ENCODE data around the gene SLC44A5. TPM values are rescaled to one million over a fixed set of nuclear protein-coding genes. Genes with fewer than 3 reads are reported as not detected.

Gene SLC44A5
- total RNA-seq, 1 experiment from 2014 or later, result 2.4 TPM

DNA sequence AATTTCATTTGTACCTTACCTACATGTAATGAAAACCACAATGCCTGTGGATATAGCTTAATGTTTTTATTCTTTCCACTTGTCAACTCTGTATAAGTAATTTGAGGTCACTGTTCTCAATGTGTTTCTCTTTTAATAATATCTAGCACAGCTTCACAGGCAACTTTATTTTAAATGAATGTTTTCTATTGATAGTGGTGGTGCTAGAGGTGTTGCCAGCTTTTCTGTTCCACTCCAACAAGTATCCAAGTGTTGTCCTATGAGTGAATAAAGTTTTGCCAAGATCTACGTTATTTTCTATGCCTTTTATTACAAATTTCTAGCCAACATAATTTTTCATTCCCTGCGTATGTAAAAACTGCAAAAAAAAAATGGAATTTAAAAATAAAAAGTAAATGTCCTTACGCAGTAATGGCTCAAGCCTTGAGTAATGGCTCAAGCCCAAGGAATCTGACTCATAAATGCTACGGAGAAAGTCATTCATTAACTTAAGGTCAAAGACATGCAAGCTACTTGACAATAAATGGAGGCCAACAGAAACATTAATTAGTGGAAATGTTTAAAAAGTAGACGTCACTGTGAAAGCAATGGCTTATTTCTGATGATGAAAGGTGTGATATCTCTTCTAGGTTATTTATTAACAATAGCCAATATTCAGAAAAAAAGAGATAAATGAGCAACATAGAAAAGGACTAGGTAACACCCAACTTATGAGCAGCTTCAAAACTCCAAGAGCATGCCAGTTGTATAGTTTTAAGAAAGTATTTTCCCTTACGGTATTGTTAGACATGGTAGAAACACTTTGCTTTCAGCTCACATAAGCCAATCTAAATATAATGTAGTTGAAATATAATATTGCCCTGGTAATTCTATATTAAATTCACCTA, 71.4 kb downstream of the SLC44A5 start:
- Histone ChIP-seq H2AK5ac (ENCODE audit: insufficient read length, low read length) (no peak overlapping the region), H2BK12ac (ENCODE audit: insufficient read length, low read depth, low read length) (no peak overlapping the region), H4K91ac (ENCODE audit: insufficient read length, low read depth, low read length) (no peak overlapping the region), H2AFZ (ENCODE audit: low read length) (no peak overlapping the region), H3K4me2 (ENCODE audit: insufficient read depth, insufficient read length, low read length) (no peak overlapping the region), H2BK15ac (ENCODE audit: low read depth, low read length) (no peak overlapping the region), H3K27me3 (ENCODE audit: insufficient read depth, low read length) (no peaks in the 10 kb centered on the region), H3K27ac (ENCODE audit: insufficient read length, low read depth, low read length) (no peak overlapping the region), H2BK20ac (ENCODE audit: low read depth, low read length, poor library complexity, severe bottlenecking) (no peak overlapping the region), H2BK5ac (ENCODE audit: insufficient read length, low read length) (no peak overlapping the region), H3K14ac (ENCODE audit: insufficient read depth, low read length) (no peak overlapping the region), H3K4ac (ENCODE audit: low read depth, low read length) (no peak overlapping the region), H4K8ac (replicated peaks; ENCODE audit: insufficient read length, low read depth, low read length) (no peak overlapping the region), H4K5ac (ENCODE audit: insufficient read length, low read depth, low read length) (no peak overlapping the region), H4K20me1 (ENCODE audit: control insufficient read depth, insufficient read depth, insufficient read length) (no peaks in the 10 kb centered on the region), H3K79me2 (ENCODE audit: insufficient read depth, low read length) (no peaks in the 10 kb centered on the region), H3K18ac (ENCODE audit: insufficient read length, low read depth, low read length) (no peak overlapping the region), H3K23ac (ENCODE audit: insufficient read length, low read depth, low read length) (no peak overlapping the region), H3K79me1 (ENCODE audit: insufficient read depth, low read depth, low read length, poor library complexity, severe bottlenecking) (no peaks in the 10 kb centered on the region), H3K9ac (ENCODE audit: extremely low read depth, insufficient read length, low read length) (no peak overlapping the region), H3K56ac (ENCODE audit: insufficient read length, low read depth, low read length) (no peak overlapping the region), H2BK120ac (ENCODE audit: low read depth, low read length, poor library complexity, severe bottlenecking) (no peak overlapping the region), H3K9me3 (ENCODE audit: control insufficient read depth, low read depth, low read length) (no peaks in the 10 kb centered on the region), H3T11ph (ENCODE audit: low read length) (no peak overlapping the region), H3K4me1 (ENCODE audit: insufficient read depth, low read length) (no peaks in the 10 kb centered on the region), H3K23me2 (ENCODE audit: insufficient read length, low read depth, low read length, poor library complexity, severe bottlenecking) (no peaks in the 10 kb centered on the region)
- H3K4me1 Mint-ChIP-seq, result peaks cover 2 to 3% of the 10 kb centered on the region in 2 experiments; a peak in 2 of 4 replicates
- TF ChIP-seq, protein P1, sequence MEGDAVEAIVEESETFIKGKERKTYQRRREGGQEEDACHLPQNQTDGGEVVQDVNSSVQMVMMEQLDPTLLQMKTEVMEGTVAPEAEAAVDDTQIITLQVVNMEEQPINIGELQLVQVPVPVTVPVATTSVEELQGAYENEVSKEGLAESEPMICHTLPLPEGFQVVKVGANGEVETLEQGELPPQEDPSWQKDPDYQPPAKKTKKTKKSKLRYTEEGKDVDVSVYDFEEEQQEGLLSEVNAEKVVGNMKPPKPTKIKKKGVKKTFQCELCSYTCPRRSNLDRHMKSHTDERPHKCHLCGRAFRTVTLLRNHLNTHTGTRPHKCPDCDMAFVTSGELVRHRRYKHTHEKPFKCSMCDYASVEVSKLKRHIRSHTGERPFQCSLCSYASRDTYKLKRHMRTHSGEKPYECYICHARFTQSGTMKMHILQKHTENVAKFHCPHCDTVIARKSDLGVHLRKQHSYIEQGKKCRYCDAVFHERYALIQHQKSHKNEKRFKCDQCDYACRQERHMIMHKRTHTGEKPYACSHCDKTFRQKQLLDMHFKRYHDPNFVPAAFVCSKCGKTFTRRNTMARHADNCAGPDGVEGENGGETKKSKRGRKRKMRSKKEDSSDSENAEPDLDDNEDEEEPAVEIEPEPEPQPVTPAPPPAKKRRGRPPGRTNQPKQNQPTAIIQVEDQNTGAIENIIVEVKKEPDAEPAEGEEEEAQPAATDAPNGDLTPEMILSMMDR (conservative IDR thresholded peaks at IDR 0.05), result no peak
- DNase-seq, result no peak
- H3K27ac Mint-ChIP-seq, result no peak overlapping the region
- no peaks in the 10 kb centered on the region for H3K9me3 Mint-ChIP-seq
- no CpG with 5 or more reads among the region's 6 CpGs for WGBS (ENCODE audit: extremely low coverage, insufficient read length, low lambda C conversion rate)
- no peaks in the 10 kb centered on the region for H3K36me3 Mint-ChIP-seq (ENCODE audit: insufficient read depth in 1 of 3, low read depth in 3 of 3)
- H3K27me3 Mint-ChIP-seq (ENCODE audit: low read depth), result no peaks in the 10 kb centered on the region
- no peak overlapping the region for H3K4me3 Mint-ChIP-seq
